ENCODE results near the gene TAF1C. TPM values are rescaled to one million over a fixed set of nuclear protein-coding genes. Genes with fewer than 3 reads are reported as not detected.
"Not testable (repeated sequence)": the region's sequence is repeated elsewhere in the genome, so short reads cannot be mapped to it uniquely, and the experiment has no call there.

Gene TAF1C
- total RNA-seq, 1 donor from 2014 or later = 80.2 TPM

- Histone ChIP-seq H3K36me3 (no peaks in the 10 kb centered on the region), H3K9me3 (no peaks in the 10 kb centered on the region), H3K4me1 (peaks cover 3% of the 10 kb centered on the region), H3K27ac (no peak overlapping the region), H3K4me3 (no peak overlapping the region), H3K27me3 (no peaks in the 10 kb centered on the region)
- intact Hi-C loops (cut with DNase I) = no loop called here
- TF ChIP-seq CTCF (IDR thresholded peaks at IDR 0.05) = no peak
- ATAC-seq = no peak
- DNase-seq = no peak
Observed at GRCh38 chr16:84225126-84225525, 38.3 kb upstream of the TAF1C start.

GRCh38 chr16:84224554-84224953 is 37.7 kb upstream of the TAF1C start:
- H3K4me3 ChIP-seq = no peak overlapping the region
- H3K4me1 ChIP-seq = peaks cover 3% of the 10 kb centered on the region
- H3K9me3 ChIP-seq = no peaks in the 10 kb centered on the region
- H3K27me3 ChIP-seq = no peaks in the 10 kb centered on the region
- intact Hi-C loops (cut with DNase I) = no loop called here
- no peak for TF ChIP-seq CTCF (IDR thresholded peaks at IDR 0.05)
- no peak for DNase-seq
- no peaks in the 10 kb centered on the region for H3K36me3 ChIP-seq
- H3K27ac ChIP-seq = no peak overlapping the region
- ATAC-seq = no peak

- DNase-seq = no peak
- no peak for TF ChIP-seq CTCF (IDR thresholded peaks at IDR 0.05)
- intact Hi-C loops (cut with DNase I) = no loop called here
- H3K27ac ChIP-seq = no peak overlapping the region
- no peaks in the 10 kb centered on the region for H3K9me3 ChIP-seq
- H3K4me3 ChIP-seq = no peak overlapping the region
- H3K36me3 ChIP-seq = no peaks in the 10 kb centered on the region
- H3K27me3 ChIP-seq = no peaks in the 10 kb centered on the region
- H3K4me1 ChIP-seq = peaks cover 3% of the 10 kb centered on the region
- no peak for ATAC-seq
Observed at GRCh38 chr16:84223456-84223855, 36.6 kb upstream of the TAF1C start.

- Histone ChIP-seq H3K27me3 (no peaks in the 10 kb centered on the region), H3K27ac (no peak overlapping the region), H3K9me3 (no peaks in the 10 kb centered on the region), H3K36me3 (no peaks in the 10 kb centered on the region), H3K4me1 (no peaks in the 10 kb centered on the region), H3K4me3 (no peak overlapping the region)
- intact Hi-C loops (cut with DNase I) = no loop called here
- no peak for TF ChIP-seq CTCF (IDR thresholded peaks at IDR 0.05)
- DNase-seq = no peak
- no peak for ATAC-seq
Observed at GRCh38 chr16:84220851-84221250, 34.0 kb upstream of the TAF1C start.

- DNase-seq (no peak), ATAC-seq (no peak)
- TF ChIP-seq CTCF (IDR thresholded peaks at IDR 0.05) = no peak
- no peak overlapping the region for H3K27ac ChIP-seq
- intact Hi-C loops (cut with DNase I) = no loop called here
- no peaks in the 10 kb centered on the region for H3K36me3 ChIP-seq
- no peak overlapping the region for H3K4me3 ChIP-seq
- H3K27me3 ChIP-seq = no peaks in the 10 kb centered on the region
- H3K4me1 ChIP-seq = no peaks in the 10 kb centered on the region
- H3K9me3 ChIP-seq = no peaks in the 10 kb centered on the region
Observed at GRCh38 chr16:84218956-84219355, 32.1 kb upstream of the TAF1C start.

GRCh38 chr16:84218176-84218823 is 31.4 kb upstream of the TAF1C start:
- no peak for TF ChIP-seq CTCF (IDR thresholded peaks at IDR 0.05)
- DNase-seq (no peak), ATAC-seq (no peak)
- Histone ChIP-seq H3K4me1 (no peaks in the 10 kb centered on the region), H3K9me3 (no peaks in the 10 kb centered on the region), H3K27me3 (no peaks in the 10 kb centered on the region), H3K36me3 (no peaks in the 10 kb centered on the region), H3K27ac (no peak overlapping the region), H3K4me3 (no peak overlapping the region)
- intact Hi-C loops (cut with DNase I) = no loop called here

GRCh38 chr16:84216144-84216543 is 29.3 kb upstream of the TAF1C start:
- ATAC-seq; intact Hi-C loops (cut with DNase I): not testable (repeated sequence)

More at GRCh38 chr16:84216144-84216543, 29.3 kb upstream of the TAF1C start:
- not testable (repeated sequence) for H3K27ac ChIP-seq, H3K36me3 ChIP-seq, H3K9me3 ChIP-seq, DNase-seq, H3K27me3 ChIP-seq, H3K4me3 ChIP-seq, H3K4me1 ChIP-seq
